Common myeloid progenitor, CD34-positive (primary cell): Measurements from ENCODE around the gene SLC22A23.

Source experiments
- CTCF ChIA-PET: fragments of 350-600 bp; sonication (Branson Sonifier 250); formaldehyde crosslinking; loops from one replicate; lab custom pipeline; 2021; ENCODE audit warnings: antibody characterized with exemption; lab: Charles Lee
- POLR2A ChIA-PET: fragments of 350-600 bp; sonication (Branson Sonifier 250); formaldehyde crosslinking; loops from one replicate; lab custom pipeline; 2021; ENCODE audit warnings: antibody characterized with exemption; lab: Charles Lee
- DNase-seq, 3 donors: peaks; one replicate each; pipeline versions ENCODE4 v3.0.0 to v3.0.0-alpha.2; 2013
- H3K27ac ChIP-seq, 2 experiments: 1 replicate in 1 of 2; 2 replicates in 1 of 2; pipeline ENCODE4 v1.7.0; 2013; ENCODE audit warnings: inconsistent platforms in 2 of 2, low read length in 2 of 2, mild to moderate bottlenecking in 2 of 2, low read depth in 1 of 2, moderate library complexity in 1 of 2; ENCODE audit not compliant: severe bottlenecking in 2 of 2, insufficient read depth in 1 of 2, poor library complexity in 1 of 2
- H3K27me3 ChIP-seq, 5 experiments: replicated peaks in 2 of 5; 1 replicate in 3 of 5; 2 replicates in 2 of 5; pipeline versions ENCODE4 v1.6.1 to v1.7.0; 2013; ENCODE audit warnings: low read length in 4 of 5, mild to moderate bottlenecking in 2 of 5, moderate library complexity in 2 of 5, inconsistent platforms in 1 of 5; ENCODE audit not compliant: insufficient read depth in 5 of 5, control insufficient read depth in 4 of 5
- H3K36me3 ChIP-seq, 4 experiments: 1 replicate in 2 of 4; 2 replicates in 2 of 4; pipeline versions ENCODE4 v1.6.1 to v1.7.0; 2013; ENCODE audit warnings: low read length in 3 of 4, control low read depth in 1 of 4, mild to moderate bottlenecking in 1 of 4; ENCODE audit not compliant: control insufficient read depth in 4 of 4, insufficient read depth in 4 of 4
- H3K4me1 ChIP-seq, 4 experiments: 1 replicate in 3 of 4; 2 replicates in 1 of 4; pipeline versions ENCODE4 v1.6.1 to v1.7.1; 2013; ENCODE audit warnings: low read length in 3 of 4, mild to moderate bottlenecking in 3 of 4, control low read depth in 1 of 4, inconsistent platforms in 1 of 4, moderate library complexity in 1 of 4; ENCODE audit not compliant: control insufficient read depth in 4 of 4, insufficient read depth in 4 of 4; ENCODE audit errors: control extremely low read depth in 1 of 4
- H3K4me3 ChIP-seq, 7 experiments: 1 replicate in 4 of 7; 2 replicates in 3 of 7; pipeline versions ENCODE4 v1.5.1 to v1.7.0; 2013; ENCODE audit warnings: mild to moderate bottlenecking in 7 of 7, low read length in 6 of 7, moderate library complexity in 6 of 7, inconsistent platforms in 2 of 7, low read depth in 2 of 7, control low read depth in 1 of 7; ENCODE audit not compliant: insufficient read depth in 4 of 7, control insufficient read depth in 1 of 7; ENCODE audit errors: extremely low read depth in 1 of 7
- H3K9me3 ChIP-seq, 5 experiments: 1 replicate in 4 of 5; 2 replicates in 1 of 5; pipeline versions ENCODE4 v1.6.1 to v1.7.1; 2013; ENCODE audit warnings: low read length in 4 of 5, mild to moderate bottlenecking in 2 of 5, inconsistent platforms in 1 of 5, low read depth in 1 of 5, moderate library complexity in 1 of 5; ENCODE audit not compliant: control insufficient read depth in 4 of 5, insufficient read depth in 2 of 5; ENCODE audit errors: control extremely low read depth in 1 of 5
- WGBS: methylation state at CpG from one replicate; pipeline ENCODE4 v1.1.5; 2013; ENCODE audit not compliant: insufficient coverage; 5-methylcytosine and 5-hydroxymethylcytosine counted together

SLC22A23 gene

GRCh38 chr6:3229566-3230178 lies 227.2 kb downstream of the SLC22A23 start:
- Histone ChIP-seq H3K27me3 (peaks cover 19 to 89% (median 56%) of the 10 kb centered on the region in 5 experiments), H3K36me3 (no peaks in the 10 kb centered on the region), H3K27ac (no peak overlapping the region), H3K9me3 (no peaks in the 10 kb centered on the region), H3K4me3 (peak overlapping the region in 5 of 7 experiments; percentile 11 to 48 (median 15)), H3K4me1 (peaks cover 0 to 49% (median 38%) of the 10 kb centered on the region in 4 experiments)
- WGBS: 3% methylated on average over 14 of the region's 28 CpGs
- DNase-seq: peak in 2 of 3 donors; percentile 31 to 54
- ChIA-PET CTCF (interaction anchor here (0.8 to 5.2 kb wide), 5 partner anchors 11 to 225 kb away, joined by 3 to 31 read pairs (median 3); no protein-coding TSS in a partner anchor), POLR2A (no interaction called here)

GRCh38 chr6:3228771-3229565 lies 227.9 kb downstream of the SLC22A23 start:
- Histone ChIP-seq H3K4me3 (peak overlapping the region in 4 of 7 experiments; percentile 24 to 52 (median 42)), H3K27me3 (peaks cover 19 to 90% (median 51%) of the 10 kb centered on the region in 5 experiments), H3K4me1 (peaks cover 0 to 49% (median 38%) of the 10 kb centered on the region in 4 experiments), H3K9me3 (no peaks in the 10 kb centered on the region), H3K27ac (no peak overlapping the region), H3K36me3 (no peaks in the 10 kb centered on the region)
- WGBS: under 1% methylated on average over 46 of the region's 62 CpGs
- ChIA-PET POLR2A (no interaction called here), CTCF (interaction anchor here (0.9 to 5.2 kb wide), 3 partner anchors 11 to 226 kb away, joined by 3 to 31 read pairs (median 3); no protein-coding TSS in a partner anchor)
- peak in 2 of 3 donors; percentile 56 to 69 for DNase-seq

GRCh38 chr6:3228046-3228671 lies 228.7 kb downstream of the SLC22A23 start:
- H3K4me1 ChIP-seq: peaks cover 0 to 49% (median 38%) of the 10 kb centered on the region in 4 experiments
- no peaks in the 10 kb centered on the region for H3K9me3 ChIP-seq
- peak overlapping the region in 4 of 7 experiments; percentile 3 to 32 (median 20) for H3K4me3 ChIP-seq
- peaks cover 17 to 89% (median 49%) of the 10 kb centered on the region in 5 experiments for H3K27me3 ChIP-seq
- peak in 2 of 3 donors; percentile 41 to 64 for DNase-seq
- CTCF ChIA-PET: interaction anchor here (5.2 kb wide), 1 partner anchor 22 kb away, joined by 31 read pairs; no protein-coding TSS in a partner anchor
- no peak overlapping the region for H3K27ac ChIP-seq
- 3% methylated on average over 24 of the region's 38 CpGs for WGBS
- POLR2A ChIA-PET: no interaction called here
- H3K36me3 ChIP-seq: no peaks in the 10 kb centered on the region

- H3K4me1 ChIP-seq: peaks cover 0 to 49% (median 38%) of the 10 kb centered on the region in 4 experiments
- peak in 1 of 3 donors; percentile 36 for DNase-seq
- peak within 1 kb of the TSS in 6 of 7 experiments; percentile 23 to 64 (median 36) for H3K4me3 ChIP-seq
- no peak within 1 kb of the TSS for H3K27ac ChIP-seq
- H3K9me3 ChIP-seq: no peaks in the 10 kb centered on the region
- ChIA-PET CTCF (interaction anchor here (5.2 kb wide), 1 partner anchor 23 kb away, joined by 31 read pairs; no protein-coding TSS in a partner anchor), POLR2A (no interaction called here)
- H3K36me3 ChIP-seq: no peaks in the 10 kb centered on the region
- peaks cover 17 to 86% (median 44%) of the 10 kb centered on the region in 5 experiments for H3K27me3 ChIP-seq
- 0% methylated on average over 42 of the region's 66 CpGs for WGBS
These were observed 229.3 kb downstream of the SLC22A23 start, which contains the start of gene TUBB2B for GRCh38 chr6:3227363-3228045. TUBB2B (minus strand) TSS chr6:3227653; CDS start chr6:3227543, 110 bp downstream.

- Histone ChIP-seq H3K4me3 (peak overlapping the region in 5 of 7 experiments; percentile 23 to 64 (median 37)), H3K9me3 (peaks cover 0 to 4% (median 0%) of the 10 kb centered on the region in 5 experiments), H3K4me1 (peaks cover 0 to 43% (median 36%) of the 10 kb centered on the region in 4 experiments), H3K27ac (no peak overlapping the region), H3K27me3 (peaks cover 14 to 82% (median 38%) of the 10 kb centered on the region in 5 experiments), H3K36me3 (no peaks in the 10 kb centered on the region)
- peak; percentile 47 to 80 (median 75) for DNase-seq
- ChIA-PET POLR2A (no interaction called here), CTCF (interaction anchor here (1.2 kb wide), 1 partner anchor 12 kb away, joined by 3 read pairs; no protein-coding TSS in a partner anchor)
- WGBS: 1% methylated on average over 52 of the region's 54 CpGs
These were observed 230.1 kb downstream of the SLC22A23 start for GRCh38 chr6:3226481-3227362.
